WTC11 (cell line): ENCODE data around the gene CAMTA1. TPM values are rescaled to one million over a fixed set of nuclear protein-coding genes. Genes with fewer than 3 reads are reported as not detected.
A peak's percentile ranks its signal among the peaks of the same experiment; 100 is the strongest.

Source experiments
- ATAC-seq: fragments of 200-7000 bp; cut with Tn5 transposase; 2 replicates; pipeline ENCODE4 v1.10.0; 2021; ENCODE audit warnings: mild to moderate bottlenecking, moderate library complexity
- CTCF ChIA-PET: fragments of 300-600 bp; sonication (Branson Sonifier 250); formaldehyde crosslinking; loops from one replicate; lab custom pipeline; 2021; ENCODE audit warnings: antibody characterized with exemption; lab: Charles Lee
- POLR2A ChIA-PET: fragments of 350-600 bp; sonication (Branson Sonifier 250); formaldehyde crosslinking; loops from one replicate; lab custom pipeline; 2021; ENCODE audit warnings: antibody characterized with exemption; lab: Charles Lee
- DNase-seq: peaks from one replicate; pipeline ENCODE4 v3.0.0; 2021; ENCODE audit warnings: low spot score
- H3K27ac Mint-ChIP-seq: 2 replicates; pipeline ENCODE4 v1.8.0; 2021; ENCODE audit warnings: mixed read lengths
- H3K27me3 Mint-ChIP-seq: 2 replicates; pipeline ENCODE4 v1.8.0; 2021; ENCODE audit warnings: low read depth, mild to moderate bottlenecking, moderate library complexity, mixed read lengths
- H3K36me3 Mint-ChIP-seq: 2 replicates; pipeline ENCODE4 v1.8.0; 2021; ENCODE audit warnings: mixed read lengths
- H3K4me1 Mint-ChIP-seq: 2 replicates; pipeline ENCODE4 v1.8.0; 2022; ENCODE audit warnings: mixed read lengths
- H3K4me3 Mint-ChIP-seq: 2 replicates; pipeline ENCODE4 v1.8.0; 2021; ENCODE audit warnings: mild to moderate bottlenecking, moderate library complexity, mixed read lengths
- H3K9me3 Mint-ChIP-seq: 2 replicates; pipeline ENCODE4 v1.8.0; 2021; ENCODE audit warnings: mixed read lengths
- FOXK1 ChIP-seq: sonication (generic); formaldehyde crosslinking; IDR thresholded peaks from 2 replicates; pipeline ENCODE4 v1.8.0; 2022; ENCODE audit warnings: mild to moderate bottlenecking, moderate library complexity, missing genetic modification reagents
- SP1 ChIP-seq: sonication (generic); formaldehyde crosslinking; conservative IDR thresholded peaks from 2 replicates; pipeline ENCODE4 v1.8.1; 2022; ENCODE audit warnings: missing genetic modification reagents
- TP53 ChIP-seq: sonication (generic); formaldehyde crosslinking; IDR thresholded peaks from 2 replicates; pipeline ENCODE4 v1.8.1; 2023; ENCODE audit warnings: mild to moderate bottlenecking, missing genetic modification reagents
- ZNF416 ChIP-seq: fragments of 250-450 bp; sonication (Bioruptor Pico); IDR thresholded peaks from 2 replicates; pipeline ENCODE4 v1.9.0; 2021; ENCODE audit warnings: mild to moderate bottlenecking, inconsistent platforms
- total RNA-seq: library from RNA; stranded (reverse); gene quantifications from 3 replicates; pipeline ENCODE4 v1.2.3, GENCODE V29; 2021
- TF ChIP-seq, protein P1 (sequence below): fragments of 200-600 bp; IDR thresholded peaks from 2 replicates; pipeline ENCODE4 v1.8.0; 2022; ENCODE audit warnings: antibody characterized with exemption
- TF ChIP-seq, protein P2 (sequence below): sonication (generic); formaldehyde crosslinking; IDR thresholded peaks from 2 replicates; pipeline ENCODE4 v1.8.0; 2022; ENCODE audit warnings: mild to moderate bottlenecking, missing genetic modification reagents
- TF ChIP-seq, protein P3 (sequence below): sonication (generic); formaldehyde crosslinking; IDR thresholded peaks from 2 replicates; pipeline ENCODE4 v1.8.0; 2023; ENCODE audit warnings: mild to moderate bottlenecking, missing genetic modification reagents
- TF ChIP-seq, protein P4 (sequence below): sonication (generic); formaldehyde crosslinking; conservative IDR thresholded peaks from 2 replicates; pipeline ENCODE4 v1.8.1; 2023; ENCODE audit warnings: mild to moderate bottlenecking, low read depth, missing genetic modification reagents, moderate library complexity
- TF ChIP-seq, protein P5 (sequence below): sonication (generic); formaldehyde crosslinking; IDR thresholded peaks from 2 replicates; pipeline ENCODE4 v1.8.0; 2022; ENCODE audit warnings: mild to moderate bottlenecking, missing genetic modification reagents

The CAMTA1 gene
- total RNA-seq, 1 experiment from 2014 or later, result 86.4 TPM

DNA sequence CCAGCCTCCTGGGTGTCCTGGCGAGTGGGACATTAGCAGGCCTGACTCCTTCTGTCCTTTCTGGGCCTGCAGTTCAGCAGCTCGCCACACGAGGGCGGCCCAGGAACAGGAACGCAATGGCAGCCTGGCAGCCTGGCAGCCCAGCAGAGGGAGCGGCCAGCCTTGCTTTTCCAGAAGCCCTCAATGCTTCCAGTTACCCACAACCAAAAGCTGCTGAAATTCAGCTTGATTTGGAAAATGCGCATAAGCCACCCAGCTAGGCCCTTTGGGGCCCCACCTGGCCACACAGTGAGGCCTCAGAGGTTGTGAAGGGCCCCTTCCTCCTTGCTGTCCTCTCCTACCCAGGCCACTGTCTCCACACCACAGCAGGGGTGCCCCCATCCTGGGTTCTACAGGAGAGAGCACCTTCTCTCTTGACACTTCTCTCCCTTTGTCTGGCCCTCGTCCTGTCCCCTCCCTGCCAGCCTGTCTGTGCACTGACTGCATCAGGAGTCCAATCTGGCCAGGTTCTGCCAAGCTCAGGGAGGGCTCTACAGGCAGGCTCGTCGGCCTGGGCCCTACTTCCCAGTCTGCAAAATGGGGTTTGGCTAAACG lies 882.5 kb downstream of the CAMTA1 start:
- CTCF ChIA-PET, result interaction anchor here (0.6 to 6.4 kb wide), 44 partner anchors 10 to 831 kb away, joined by 3 to 502 read pairs (median 4); partner anchors contain the start of gene VAMP3
- POLR2A ChIA-PET, result no interaction called here
- Mint-ChIP-seq H3K9me3 (no peaks in the 10 kb centered on the region), H3K4me3 (no peak overlapping the region), H3K27me3 (no peaks in the 10 kb centered on the region; the same call in 1 of the 2 replicates), H3K4me1 (peaks cover 19% of the 10 kb centered on the region), H3K27ac (no peak overlapping the region), H3K36me3 (no peaks in the 10 kb centered on the region)
- TF ChIP-seq, protein P1, sequence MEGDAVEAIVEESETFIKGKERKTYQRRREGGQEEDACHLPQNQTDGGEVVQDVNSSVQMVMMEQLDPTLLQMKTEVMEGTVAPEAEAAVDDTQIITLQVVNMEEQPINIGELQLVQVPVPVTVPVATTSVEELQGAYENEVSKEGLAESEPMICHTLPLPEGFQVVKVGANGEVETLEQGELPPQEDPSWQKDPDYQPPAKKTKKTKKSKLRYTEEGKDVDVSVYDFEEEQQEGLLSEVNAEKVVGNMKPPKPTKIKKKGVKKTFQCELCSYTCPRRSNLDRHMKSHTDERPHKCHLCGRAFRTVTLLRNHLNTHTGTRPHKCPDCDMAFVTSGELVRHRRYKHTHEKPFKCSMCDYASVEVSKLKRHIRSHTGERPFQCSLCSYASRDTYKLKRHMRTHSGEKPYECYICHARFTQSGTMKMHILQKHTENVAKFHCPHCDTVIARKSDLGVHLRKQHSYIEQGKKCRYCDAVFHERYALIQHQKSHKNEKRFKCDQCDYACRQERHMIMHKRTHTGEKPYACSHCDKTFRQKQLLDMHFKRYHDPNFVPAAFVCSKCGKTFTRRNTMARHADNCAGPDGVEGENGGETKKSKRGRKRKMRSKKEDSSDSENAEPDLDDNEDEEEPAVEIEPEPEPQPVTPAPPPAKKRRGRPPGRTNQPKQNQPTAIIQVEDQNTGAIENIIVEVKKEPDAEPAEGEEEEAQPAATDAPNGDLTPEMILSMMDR, result peak; percentile 99
- TF ChIP-seq, protein P2, sequence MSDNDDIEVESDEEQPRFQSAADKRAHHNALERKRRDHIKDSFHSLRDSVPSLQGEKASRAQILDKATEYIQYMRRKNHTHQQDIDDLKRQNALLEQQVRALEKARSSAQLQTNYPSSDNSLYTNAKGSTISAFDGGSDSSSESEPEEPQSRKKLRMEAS (CRISPR knock-in tag), result no peak
- peak; percentile 96 for DNase-seq
- peak; percentile 60 for ATAC-seq

DNA sequence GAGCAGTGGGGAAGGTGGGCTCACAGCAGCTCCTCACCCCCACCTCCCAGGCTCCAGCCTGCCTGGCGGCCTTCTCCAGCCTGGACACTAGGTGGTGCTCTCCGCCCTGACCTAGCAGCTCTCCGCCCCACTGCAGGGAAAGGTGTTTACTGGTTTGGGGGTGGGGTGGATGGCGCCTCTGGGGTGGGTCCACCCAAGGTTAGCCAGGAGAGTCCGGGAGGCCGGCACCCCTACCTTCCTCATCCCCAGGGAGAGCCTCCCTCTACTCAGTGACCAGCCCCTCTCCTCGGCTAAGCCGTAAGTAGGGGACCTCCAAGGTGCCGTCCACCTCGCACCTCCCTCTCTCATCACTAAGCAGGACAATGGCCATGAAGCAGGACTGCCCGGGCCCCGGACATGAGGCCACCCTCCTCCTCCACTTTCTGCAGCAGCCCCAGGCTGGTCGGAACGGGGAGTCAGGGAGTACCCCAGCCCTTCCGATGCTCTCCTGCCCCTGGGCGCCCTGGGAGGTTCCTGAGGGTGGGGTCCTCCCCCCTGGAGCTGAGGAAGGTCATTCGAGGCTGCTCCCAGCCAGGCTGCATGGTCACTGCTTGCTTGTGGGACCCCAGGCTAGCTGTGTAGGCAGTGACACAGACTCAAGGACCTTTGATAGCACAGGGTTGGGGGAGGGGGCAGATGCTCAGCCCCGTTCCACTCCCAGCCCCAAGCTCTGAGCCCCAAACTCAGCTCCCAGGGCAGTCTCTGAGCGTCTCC lies 884.5 kb downstream of the CAMTA1 start:
- no peaks in the 10 kb centered on the region for H3K9me3 Mint-ChIP-seq
- peak; percentile 72 for ATAC-seq
- ChIA-PET CTCF (interaction anchor here (0.6 to 6.4 kb wide), 76 partner anchors 9 to 784 kb away, joined by 3 to 502 read pairs (median 4); partner anchors contain the start of genes TNFRSF9, UTS2 and VAMP3), POLR2A (interaction anchor here (0.7 to 1.7 kb wide), 5 partner anchors 10 to 101 kb away, joined by 3 to 7 read pairs (median 3); partner anchors contain the start of gene VAMP3)
- H3K27ac Mint-ChIP-seq, result no peak overlapping the region
- TF ChIP-seq ZNF416 (CRISPR knock-in tag) (no peak), FOXK1 (0 out of 2 replicates have a peak, but pooled peaks have one; percentile 24), TP53 (CRISPR knock-in tag) (0 out of 2 replicates have a peak, but pooled peaks have one; percentile 43), SP1 (CRISPR knock-in tag) (0 out of 2 replicates have a peak, but pooled peaks have one; percentile 6)
- TF ChIP-seq, protein P3, sequence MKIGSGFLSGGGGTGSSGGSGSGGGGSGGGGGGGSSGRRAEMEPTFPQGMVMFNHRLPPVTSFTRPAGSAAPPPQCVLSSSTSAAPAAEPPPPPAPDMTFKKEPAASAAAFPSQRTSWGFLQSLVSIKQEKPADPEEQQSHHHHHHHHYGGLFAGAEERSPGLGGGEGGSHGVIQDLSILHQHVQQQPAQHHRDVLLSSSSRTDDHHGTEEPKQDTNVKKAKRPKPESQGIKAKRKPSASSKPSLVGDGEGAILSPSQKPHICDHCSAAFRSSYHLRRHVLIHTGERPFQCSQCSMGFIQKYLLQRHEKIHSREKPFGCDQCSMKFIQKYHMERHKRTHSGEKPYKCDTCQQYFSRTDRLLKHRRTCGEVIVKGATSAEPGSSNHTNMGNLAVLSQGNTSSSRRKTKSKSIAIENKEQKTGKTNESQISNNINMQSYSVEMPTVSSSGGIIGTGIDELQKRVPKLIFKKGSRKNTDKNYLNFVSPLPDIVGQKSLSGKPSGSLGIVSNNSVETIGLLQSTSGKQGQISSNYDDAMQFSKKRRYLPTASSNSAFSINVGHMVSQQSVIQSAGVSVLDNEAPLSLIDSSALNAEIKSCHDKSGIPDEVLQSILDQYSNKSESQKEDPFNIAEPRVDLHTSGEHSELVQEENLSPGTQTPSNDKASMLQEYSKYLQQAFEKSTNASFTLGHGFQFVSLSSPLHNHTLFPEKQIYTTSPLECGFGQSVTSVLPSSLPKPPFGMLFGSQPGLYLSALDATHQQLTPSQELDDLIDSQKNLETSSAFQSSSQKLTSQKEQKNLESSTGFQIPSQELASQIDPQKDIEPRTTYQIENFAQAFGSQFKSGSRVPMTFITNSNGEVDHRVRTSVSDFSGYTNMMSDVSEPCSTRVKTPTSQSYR (CRISPR knock-in tag), result 0 out of 2 replicates have a peak, but pooled peaks have one; percentile 61
- TF ChIP-seq, protein P4, sequence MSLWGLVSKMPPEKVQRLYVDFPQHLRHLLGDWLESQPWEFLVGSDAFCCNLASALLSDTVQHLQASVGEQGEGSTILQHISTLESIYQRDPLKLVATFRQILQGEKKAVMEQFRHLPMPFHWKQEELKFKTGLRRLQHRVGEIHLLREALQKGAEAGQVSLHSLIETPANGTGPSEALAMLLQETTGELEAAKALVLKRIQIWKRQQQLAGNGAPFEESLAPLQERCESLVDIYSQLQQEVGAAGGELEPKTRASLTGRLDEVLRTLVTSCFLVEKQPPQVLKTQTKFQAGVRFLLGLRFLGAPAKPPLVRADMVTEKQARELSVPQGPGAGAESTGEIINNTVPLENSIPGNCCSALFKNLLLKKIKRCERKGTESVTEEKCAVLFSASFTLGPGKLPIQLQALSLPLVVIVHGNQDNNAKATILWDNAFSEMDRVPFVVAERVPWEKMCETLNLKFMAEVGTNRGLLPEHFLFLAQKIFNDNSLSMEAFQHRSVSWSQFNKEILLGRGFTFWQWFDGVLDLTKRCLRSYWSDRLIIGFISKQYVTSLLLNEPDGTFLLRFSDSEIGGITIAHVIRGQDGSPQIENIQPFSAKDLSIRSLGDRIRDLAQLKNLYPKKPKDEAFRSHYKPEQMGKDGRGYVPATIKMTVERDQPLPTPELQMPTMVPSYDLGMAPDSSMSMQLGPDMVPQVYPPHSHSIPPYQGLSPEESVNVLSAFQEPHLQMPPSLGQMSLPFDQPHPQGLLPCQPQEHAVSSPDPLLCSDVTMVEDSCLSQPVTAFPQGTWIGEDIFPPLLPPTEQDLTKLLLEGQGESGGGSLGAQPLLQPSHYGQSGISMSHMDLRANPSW (CRISPR knock-in tag), result no peak
- TF ChIP-seq, protein P5, sequence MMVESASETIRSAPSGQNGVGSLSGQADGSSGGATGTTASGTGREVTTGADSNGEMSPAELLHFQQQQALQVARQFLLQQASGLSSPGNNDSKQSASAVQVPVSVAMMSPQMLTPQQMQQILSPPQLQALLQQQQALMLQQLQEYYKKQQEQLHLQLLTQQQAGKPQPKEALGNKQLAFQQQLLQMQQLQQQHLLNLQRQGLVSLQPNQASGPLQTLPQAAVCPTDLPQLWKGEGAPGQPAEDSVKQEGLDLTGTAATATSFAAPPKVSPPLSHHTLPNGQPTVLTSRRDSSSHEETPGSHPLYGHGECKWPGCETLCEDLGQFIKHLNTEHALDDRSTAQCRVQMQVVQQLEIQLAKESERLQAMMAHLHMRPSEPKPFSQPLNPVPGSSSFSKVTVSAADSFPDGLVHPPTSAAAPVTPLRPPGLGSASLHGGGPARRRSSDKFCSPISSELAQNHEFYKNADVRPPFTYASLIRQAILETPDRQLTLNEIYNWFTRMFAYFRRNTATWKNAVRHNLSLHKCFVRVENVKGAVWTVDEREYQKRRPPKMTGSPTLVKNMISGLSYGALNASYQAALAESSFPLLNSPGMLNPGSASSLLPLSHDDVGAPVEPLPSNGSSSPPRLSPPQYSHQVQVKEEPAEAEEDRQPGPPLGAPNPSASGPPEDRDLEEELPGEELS, result peak; percentile 58; the same call in 1 of the 2 replicates
- TF ChIP-seq, protein P1, result peak; percentile 82
- TF ChIP-seq, protein P2 (CRISPR knock-in tag), result peak; percentile 50; the same call in 1 of the 2 replicates
- DNase-seq, result peak; percentile 89
- peak overlapping the region; percentile 52 for H3K4me3 Mint-ChIP-seq
- peaks cover 19% of the 10 kb centered on the region for H3K4me1 Mint-ChIP-seq
- H3K27me3 Mint-ChIP-seq, result no peaks in the 10 kb centered on the region; the same call in 1 of the 2 replicates
- no peaks in the 10 kb centered on the region for H3K36me3 Mint-ChIP-seq
